Heart left ventricle (tissue), 13 donors: ENCODE measurements around the gene EIF1AX.

Experiments used
- CTCF ChIP-seq, 12 donors: fragments of 200-600 bp; sonication (generic) in 4 of 12; IDR thresholded peaks; one replicate each; pipeline versions ENCODE4 v1.5.0 to v1.8.0; 2018 to 2022; ENCODE audit warnings: antibody characterized with exemption in 12 of 12, mild to moderate bottlenecking in 5 of 12
- POLR2A ChIP-seq, 2 donors: fragments of 450-650 bp; IDR thresholded peaks; one replicate each; pipeline ENCODE4 v1.6.1; 2017; ENCODE audit warnings: antibody characterized with exemption in 2 of 2, mild to moderate bottlenecking in 2 of 2, moderate library complexity in 2 of 2
- donor health status: ischemic (EF 13 %, LVEDD 7.1; RV severe dilation, severe dysfunction).
- donor health status: DM: no; HTN: yes; CAD: no.
- donor health status: DM: no; HTN: no; CAD: no.
- donor health status: ischemic (EF 25% LVEDD 6.9; RV normal size, moderate dysfunction).
- donor health status: ischemic (EF 25% LVEDD 5.7; RV mildly dilated, moderate dysfunction).
- donor health status: ischemic (EF 35%, LVEDD 5.7; RV mildly dilated, moderate dysfunction).
- donor health status: nonischemic (EF 11% LVEDD 7.7; RV severe dilation, severe dysfunction).
- donor health status: DM: yes; HTN: yes; CAD: no.
- donor health status: PGD.
- donor health status: ischemic (EF 29% LVEDD 5.4; RV normal size, mild dysfunction).
- donor health status: nonischemic (EF 23%, LVEDD 6.1; RV moderate dilation, normal function).

- no peak for TF ChIP-seq CTCF (IDR thresholded peaks at IDR 0.05)
- no peak for TF ChIP-seq POLR2A (IDR thresholded peaks at IDR 0.05)
Observed at GRCh38 chrX:20181598-20182329, 40.1 kb upstream of the EIF1AX start.
